PC-3 (cell line): ENCODE data around the gene BZW2. TPM values are rescaled to one million over a fixed set of nuclear protein-coding genes. Genes with fewer than 3 reads are reported as not detected.

Experiments used
- ATAC-seq: fragments of 200-7000 bp; cut with Tn5 transposase; 2 replicates; pipeline ENCODE4 v1.9.1; 2020; ENCODE audit warnings: mild to moderate bottlenecking, moderate library complexity
- BruUV-seq: library from RNA; stranded (reverse); fragments of 400-500 nt; replicated peaks from 2 replicates; lab custom pipeline; 2021; lab: Mats Ljungman, UMichigan
- CTCF ChIA-PET: fragments of 300-600 bp; sonication (Branson Sonifier 250); formaldehyde crosslinking; loops from one replicate; lab custom pipeline; 2022; ENCODE audit warnings: antibody characterized with exemption; lab: Charles Lee
- POLR2A ChIA-PET: fragments of 300-600 bp; sonication (Branson Sonifier 250); formaldehyde crosslinking; loops from one replicate; lab custom pipeline; 2022; ENCODE audit warnings: antibody characterized with exemption; ENCODE audit not compliant: unreplicated experiment; lab: Charles Lee
- DNase-seq: peaks from one replicate; pipeline ENCODE4 v3.0.0-alpha.2; 2015
- H2AFZ ChIP-seq: fragments of 300-600 bp; sonication (generic); 2 replicates; pipeline ENCODE4 v1.6.0; 2016; ENCODE audit warnings: antibody characterized with exemption, low read length
- H3F3A ChIP-seq: fragments of 300-600 bp; sonication (generic); one replicate; pipeline ENCODE4 v1.6.0; 2017; ENCODE audit warnings: antibody characterized with exemption, low read length, control low read depth, mild to moderate bottlenecking; ENCODE audit not compliant: unreplicated experiment
- H3K27ac ChIP-seq: fragments of 300-600 bp; sonication (generic); 2 replicates; pipeline ENCODE4 v1.5.1; 2016; ENCODE audit warnings: mild to moderate bottlenecking, low read length
- H3K27me3 ChIP-seq: fragments of 300-600 bp; sonication (generic); 2 replicates; pipeline ENCODE4 v1.6.1; 2016; ENCODE audit warnings: low read length, mixed read lengths
- H3K36me3 ChIP-seq: fragments of 300-600 bp; sonication (generic); 2 replicates; pipeline ENCODE4 v1.6.1; 2016; ENCODE audit warnings: low read depth, mixed run types, low read length, mixed read lengths
- H3K4me1 ChIP-seq: fragments of 300-600 bp; sonication (generic); 2 replicates; pipeline ENCODE4 v1.5.1; 2016; ENCODE audit warnings: low read length; ENCODE audit not compliant: insufficient read depth
- H3K4me2 ChIP-seq: fragments of 300-600 bp; sonication (generic); 2 replicates; pipeline ENCODE4 v1.6.0; 2016; ENCODE audit warnings: low read length
- H3K4me3 ChIP-seq: fragments of 300-600 bp; sonication (generic); 2 replicates; pipeline ENCODE4 v1.5.1; 2016; ENCODE audit warnings: mild to moderate bottlenecking, low read length, mixed read lengths
- H3K79me2 ChIP-seq: fragments of 300-600 bp; sonication (generic); 2 replicates; pipeline ENCODE4 v1.6.1; 2017; ENCODE audit warnings: low read length, mixed read lengths
- H3K9ac ChIP-seq: fragments of 300-600 bp; sonication (generic); 2 replicates; pipeline ENCODE4 v1.6.0; 2016; ENCODE audit warnings: mild to moderate bottlenecking, low read length
- H3K9me2 ChIP-seq: fragments of 300-600 bp; sonication (generic); replicated peaks from 2 replicates; pipeline ENCODE4 v1.6.1; 2016; ENCODE audit warnings: mixed run types, low read length, mixed read lengths
- H3K9me3 ChIP-seq: fragments of 300-600 bp; sonication (generic); 2 replicates; pipeline ENCODE4 v1.6.1; 2016; ENCODE audit warnings: low read length, mixed read lengths
- H4K20me1 ChIP-seq: fragments of 300-600 bp; sonication (generic); 2 replicates; pipeline ENCODE4 v1.6.1; 2016; ENCODE audit warnings: low read length, mixed read lengths
- EZH2 ChIP-seq: fragments of 300-600 bp; sonication (generic); IDR thresholded peaks from one replicate; pipeline ENCODE4 v1.6.1; 2017; ENCODE audit warnings: antibody characterized with exemption, mild to moderate bottlenecking, low read length; ENCODE audit not compliant: unreplicated experiment
- EZH2phosphoT487 ChIP-seq: fragments of 300-600 bp; sonication (generic); IDR thresholded peaks from 2 replicates; pipeline ENCODE4 v1.6.1; 2018; ENCODE audit warnings: mild to moderate bottlenecking, antibody characterized with exemption, low read length, borderline replicate concordance
- intact Hi-C: fragments of 100-400 bp; cut with micrococcal nuclease; formaldehyde crosslinking; loops from 2 replicates; pipeline ENCODE4 v1.9.0; 2023
- total RNA-seq: library from RNA; depleted of rRNA; stranded (reverse); fragments of >200 nt; gene quantifications from 2 replicates; pipeline ENCODE4 v1.2.3, GENCODE V29; 2014
- TF ChIP-seq, protein P1 (sequence below): fragments of 300-600 bp; sonication (generic); conservative IDR thresholded peaks from 2 replicates; pipeline ENCODE4 v1.5.1; 2017; ENCODE audit warnings: antibody characterized with exemption, low read depth, mild to moderate bottlenecking, low read length

Gene BZW2
- total RNA-seq, 1 experiment from 2014 or later: 86.1 TPM

- no TSS peak for BruUV-seq
- no peaks in the 10 kb centered on the region for H3K9me3 ChIP-seq
- no peak overlapping the region for H3K9ac ChIP-seq
- no peaks in the 10 kb centered on the region for H3K9me2 ChIP-seq
- ATAC-seq (no peak), DNase-seq (no peak)
- no peaks in the 10 kb centered on the region for H4K20me1 ChIP-seq
- H3K79me2 ChIP-seq: no peaks in the 10 kb centered on the region
- H3K4me3 ChIP-seq: no peak overlapping the region
- POLR2A ChIA-PET: no interaction called here
- intact Hi-C loops: loop anchor here (1.0 kb wide), 1 partner anchor 12 kb away; the partner anchor contains the start of gene TSPAN13
- peaks cover 35% of the 10 kb centered on the region for H3K4me1 ChIP-seq
- TF ChIP-seq EZH2phosphoT487: no peak
- TF ChIP-seq, protein P1, sequence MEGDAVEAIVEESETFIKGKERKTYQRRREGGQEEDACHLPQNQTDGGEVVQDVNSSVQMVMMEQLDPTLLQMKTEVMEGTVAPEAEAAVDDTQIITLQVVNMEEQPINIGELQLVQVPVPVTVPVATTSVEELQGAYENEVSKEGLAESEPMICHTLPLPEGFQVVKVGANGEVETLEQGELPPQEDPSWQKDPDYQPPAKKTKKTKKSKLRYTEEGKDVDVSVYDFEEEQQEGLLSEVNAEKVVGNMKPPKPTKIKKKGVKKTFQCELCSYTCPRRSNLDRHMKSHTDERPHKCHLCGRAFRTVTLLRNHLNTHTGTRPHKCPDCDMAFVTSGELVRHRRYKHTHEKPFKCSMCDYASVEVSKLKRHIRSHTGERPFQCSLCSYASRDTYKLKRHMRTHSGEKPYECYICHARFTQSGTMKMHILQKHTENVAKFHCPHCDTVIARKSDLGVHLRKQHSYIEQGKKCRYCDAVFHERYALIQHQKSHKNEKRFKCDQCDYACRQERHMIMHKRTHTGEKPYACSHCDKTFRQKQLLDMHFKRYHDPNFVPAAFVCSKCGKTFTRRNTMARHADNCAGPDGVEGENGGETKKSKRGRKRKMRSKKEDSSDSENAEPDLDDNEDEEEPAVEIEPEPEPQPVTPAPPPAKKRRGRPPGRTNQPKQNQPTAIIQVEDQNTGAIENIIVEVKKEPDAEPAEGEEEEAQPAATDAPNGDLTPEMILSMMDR: no peak
- TF ChIP-seq EZH2: no peak
- no peaks in the 10 kb centered on the region for H3F3A ChIP-seq
- H3K27ac ChIP-seq: peak overlapping the region; percentile 65
- CTCF ChIA-PET: no interaction called here
- no peak overlapping the region for H2AFZ ChIP-seq
- H3K36me3 ChIP-seq: no peaks in the 10 kb centered on the region
- H3K4me2 ChIP-seq: 0 out of 2 replicates have a peak overlapping the region, but pooled peaks have one; percentile 37
- no peaks in the 10 kb centered on the region for H3K27me3 ChIP-seq
These were observed 95.0 kb downstream of the BZW2 start for GRCh38 chr7:16740996-16741395.

GRCh38 chr7:16741676-16742075 lies 95.7 kb downstream of the BZW2 start:
- intact Hi-C loops: no loop called here

DNA sequence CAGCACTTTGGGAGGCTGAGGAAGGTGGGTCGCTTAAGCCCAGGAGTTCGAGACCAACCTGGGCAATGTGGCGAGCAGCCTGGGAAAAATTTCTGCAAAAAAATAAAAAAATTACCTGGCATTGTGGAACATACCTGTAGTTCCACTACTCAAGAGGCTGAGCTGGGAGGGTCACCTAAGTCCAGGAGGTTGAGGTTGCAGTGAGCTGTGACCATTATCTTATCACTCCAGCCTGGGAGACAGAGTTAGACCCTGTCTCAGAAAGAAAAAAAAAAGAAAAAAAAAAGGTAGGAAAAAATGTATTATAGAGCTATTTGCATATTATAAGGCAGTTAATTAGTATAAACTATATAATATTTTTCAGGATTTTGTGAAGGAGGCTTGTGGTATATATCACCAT lies 96.6 kb downstream of the BZW2 start:
- POLR2A ChIA-PET: no interaction called here
- Histone ChIP-seq H3K27ac (peak overlapping the region; percentile 64), H3K4me1 (peaks cover 35% of the 10 kb centered on the region), H4K20me1 (no peaks in the 10 kb centered on the region), H3K4me3 (no peak overlapping the region), H3K9me3 (no peaks in the 10 kb centered on the region), H3K4me2 (peak overlapping the region; percentile 34; the same call in 1 of the 2 replicates), H3K79me2 (no peaks in the 10 kb centered on the region), H3F3A (no peaks in the 10 kb centered on the region), H3K36me3 (no peaks in the 10 kb centered on the region), H3K9me2 (no peaks in the 10 kb centered on the region), H2AFZ (no peak overlapping the region), H3K27me3 (no peaks in the 10 kb centered on the region), H3K9ac (peak overlapping the region; percentile 24)
- no peak for DNase-seq
- ATAC-seq: no peak
- no peak for TF ChIP-seq EZH2phosphoT487
- no peak for TF ChIP-seq EZH2
- TF ChIP-seq, protein P1: no peak
- CTCF ChIA-PET: no interaction called here
- intact Hi-C loops: no loop called here
- BruUV-seq: no TSS peak

More at GRCh38 chr7:16741676-16742075, 95.7 kb downstream of the BZW2 start:
- Histone ChIP-seq H3K9ac (no peak overlapping the region), H3K27me3 (no peaks in the 10 kb centered on the region), H3K9me2 (no peaks in the 10 kb centered on the region), H3K79me2 (no peaks in the 10 kb centered on the region), H4K20me1 (no peaks in the 10 kb centered on the region), H3K4me2 (no peak overlapping the region), H3K27ac (no peak overlapping the region), H3K4me1 (peaks cover 35% of the 10 kb centered on the region), H3F3A (no peaks in the 10 kb centered on the region), H2AFZ (no peak overlapping the region), H3K36me3 (no peaks in the 10 kb centered on the region), H3K4me3 (no peak overlapping the region), H3K9me3 (no peaks in the 10 kb centered on the region)
- no peak for ATAC-seq
- CTCF ChIA-PET: no interaction called here
- no TSS peak for BruUV-seq
- no peak for TF ChIP-seq EZH2
- TF ChIP-seq EZH2phosphoT487: no peak
- TF ChIP-seq, protein P1: no peak
- POLR2A ChIA-PET: no interaction called here
- DNase-seq: no peak
